ENCODE data around the gene RRP8. TPM values are rescaled to one million over a fixed set of nuclear protein-coding genes. Genes with fewer than 3 reads are reported as not detected.

Gene RRP8
- total RNA-seq, 1 experiment from 2014 or later: 15.1 TPM

DNA sequence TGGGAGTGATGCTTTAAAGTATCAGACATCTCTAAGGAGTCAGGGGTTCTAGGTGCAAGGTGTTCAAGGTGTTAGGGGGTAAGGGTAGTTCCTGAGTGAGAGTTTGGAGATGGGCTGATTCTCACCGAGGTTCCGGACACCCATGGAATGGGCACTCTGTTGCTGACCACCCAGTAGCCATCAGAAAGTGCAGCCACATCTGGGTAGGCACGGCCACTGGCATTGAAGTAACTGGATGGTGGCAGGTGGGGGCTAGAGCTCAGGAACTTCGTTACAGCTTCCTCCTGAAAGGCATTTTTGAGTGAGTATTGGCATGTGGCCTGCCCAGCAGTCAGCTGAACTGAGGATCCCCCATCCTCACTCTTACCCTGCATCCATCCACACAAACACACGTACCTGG, 11.6 kb upstream of the RRP8 start:
- no peaks in the 10 kb centered on the region for H3F3A ChIP-seq (ENCODE audit: low read length, unreplicated experiment)
- intact Hi-C loops (cut with micrococcal nuclease): no loop called here
- H3K27ac ChIP-seq (ENCODE audit: low read length): no peak overlapping the region
- DNase-seq: no peak
- no peak overlapping the region for H2AFZ ChIP-seq (ENCODE audit: low read length)
- ChIA-PET POLR2A (ENCODE audit: unreplicated experiment) (no interaction called here), CTCF (no interaction called here)
- no TSS peak for BruUV-seq (replicated peaks)
- no peak overlapping the region for H3K4me3 ChIP-seq (ENCODE audit: low read length)
- no peak overlapping the region for H3K4me2 ChIP-seq (ENCODE audit: low read length)
- no peaks in the 10 kb centered on the region for H3K27me3 ChIP-seq (ENCODE audit: low read length)
- H3K9ac ChIP-seq (ENCODE audit: low read length): no peak overlapping the region
- H3K4me1 ChIP-seq (ENCODE audit: insufficient read depth, low read length): peaks cover 28% of the 10 kb centered on the region
- peaks cover 18% of the 10 kb centered on the region for H3K79me2 ChIP-seq (ENCODE audit: low read length)
- H3K9me3 ChIP-seq (ENCODE audit: low read length): no peaks in the 10 kb centered on the region
- no peaks in the 10 kb centered on the region for H4K20me1 ChIP-seq (ENCODE audit: low read length)
- H3K36me3 ChIP-seq (ENCODE audit: low read depth, low read length): peaks cover 11% of the 10 kb centered on the region; the same call in 1 of the 2 replicates
- ATAC-seq: no peak
- no peaks in the 10 kb centered on the region for H3K9me2 ChIP-seq (replicated peaks; ENCODE audit: low read length)
- TF ChIP-seq, protein P1, sequence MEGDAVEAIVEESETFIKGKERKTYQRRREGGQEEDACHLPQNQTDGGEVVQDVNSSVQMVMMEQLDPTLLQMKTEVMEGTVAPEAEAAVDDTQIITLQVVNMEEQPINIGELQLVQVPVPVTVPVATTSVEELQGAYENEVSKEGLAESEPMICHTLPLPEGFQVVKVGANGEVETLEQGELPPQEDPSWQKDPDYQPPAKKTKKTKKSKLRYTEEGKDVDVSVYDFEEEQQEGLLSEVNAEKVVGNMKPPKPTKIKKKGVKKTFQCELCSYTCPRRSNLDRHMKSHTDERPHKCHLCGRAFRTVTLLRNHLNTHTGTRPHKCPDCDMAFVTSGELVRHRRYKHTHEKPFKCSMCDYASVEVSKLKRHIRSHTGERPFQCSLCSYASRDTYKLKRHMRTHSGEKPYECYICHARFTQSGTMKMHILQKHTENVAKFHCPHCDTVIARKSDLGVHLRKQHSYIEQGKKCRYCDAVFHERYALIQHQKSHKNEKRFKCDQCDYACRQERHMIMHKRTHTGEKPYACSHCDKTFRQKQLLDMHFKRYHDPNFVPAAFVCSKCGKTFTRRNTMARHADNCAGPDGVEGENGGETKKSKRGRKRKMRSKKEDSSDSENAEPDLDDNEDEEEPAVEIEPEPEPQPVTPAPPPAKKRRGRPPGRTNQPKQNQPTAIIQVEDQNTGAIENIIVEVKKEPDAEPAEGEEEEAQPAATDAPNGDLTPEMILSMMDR (conservative IDR thresholded peaks at IDR 0.05; ENCODE audit: low read depth, low read length): no peak
- no peak for TF ChIP-seq EZH2phosphoT487 (IDR thresholded peaks at IDR 0.05; ENCODE audit: borderline replicate concordance, low read length)
- no peak for TF ChIP-seq EZH2 (IDR thresholded peaks at IDR 0.05; ENCODE audit: low read length, unreplicated experiment)

DNA sequence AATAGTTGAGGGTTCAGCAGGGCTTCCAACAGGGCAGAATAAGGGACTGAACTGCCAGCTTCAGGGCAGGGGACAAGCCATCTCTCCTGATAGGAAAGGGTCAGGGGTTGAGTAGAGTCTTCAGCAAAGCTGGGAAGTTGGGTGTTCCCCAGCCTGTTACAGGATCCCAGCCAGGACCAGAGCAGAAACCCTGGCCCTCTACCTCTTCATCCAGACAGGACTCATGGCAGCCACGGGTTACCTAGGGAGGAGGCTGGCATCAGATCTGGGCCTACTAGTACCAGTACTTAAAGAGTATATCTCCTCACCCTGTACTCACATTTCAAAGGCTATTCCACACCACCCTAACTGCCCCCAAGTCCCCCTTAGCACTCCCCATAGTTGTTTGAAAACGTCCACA, 11.0 kb upstream of the RRP8 start:
- BruUV-seq (replicated peaks): no TSS peak
- ATAC-seq: no peak
- Histone ChIP-seq H4K20me1 (ENCODE audit: low read length) (no peaks in the 10 kb centered on the region), H3K9me2 (replicated peaks; ENCODE audit: low read length) (no peaks in the 10 kb centered on the region), H3K4me2 (ENCODE audit: low read length) (no peak overlapping the region), H3K4me3 (ENCODE audit: low read length) (no peak overlapping the region), H3F3A (ENCODE audit: low read length, unreplicated experiment) (no peaks in the 10 kb centered on the region), H3K4me1 (ENCODE audit: insufficient read depth, low read length) (peaks cover 28% of the 10 kb centered on the region), H3K9ac (ENCODE audit: low read length) (no peak overlapping the region), H3K27me3 (ENCODE audit: low read length) (no peaks in the 10 kb centered on the region), H2AFZ (ENCODE audit: low read length) (no peak overlapping the region), H3K36me3 (ENCODE audit: low read depth, low read length) (peaks cover 17% of the 10 kb centered on the region; the same call in 1 of the 2 replicates), H3K79me2 (ENCODE audit: low read length) (peaks cover 18% of the 10 kb centered on the region), H3K27ac (ENCODE audit: low read length) (no peak overlapping the region), H3K9me3 (ENCODE audit: low read length) (no peaks in the 10 kb centered on the region)
- ChIA-PET CTCF (no interaction called here), POLR2A (ENCODE audit: unreplicated experiment) (no interaction called here)
- DNase-seq: no peak
- intact Hi-C loops (cut with micrococcal nuclease): loop anchor here (5.0 kb wide), 1 partner anchor 53 kb away; no protein-coding TSS in a partner anchor
- TF ChIP-seq, protein P1 (conservative IDR thresholded peaks at IDR 0.05; ENCODE audit: low read depth, low read length): no peak
- TF ChIP-seq EZH2phosphoT487 (IDR thresholded peaks at IDR 0.05; ENCODE audit: borderline replicate concordance, low read length): no peak
- no peak for TF ChIP-seq EZH2 (IDR thresholded peaks at IDR 0.05; ENCODE audit: low read length, unreplicated experiment)

DNA sequence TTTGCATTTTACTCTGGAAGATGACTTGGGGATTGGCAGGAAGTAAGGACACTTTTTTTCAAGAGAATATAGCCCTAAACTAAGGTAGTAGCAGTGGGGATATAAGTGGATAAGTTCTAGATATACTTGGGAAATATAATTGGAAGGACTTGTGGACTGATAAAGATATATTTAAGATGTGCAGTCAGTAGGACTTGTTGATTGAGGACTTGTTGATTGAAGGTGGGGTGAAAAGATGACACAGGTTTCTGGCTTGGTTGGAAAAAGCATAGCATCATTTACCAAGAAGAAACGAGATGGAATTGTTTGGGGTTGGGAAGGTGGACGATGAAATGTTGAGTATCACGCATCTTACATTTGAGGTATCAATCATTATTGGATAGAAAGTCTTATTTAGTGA, 10.1 kb upstream of the RRP8 start:
- H3K27ac ChIP-seq (ENCODE audit: low read length): no peak overlapping the region
- no peaks in the 10 kb centered on the region for H4K20me1 ChIP-seq (ENCODE audit: low read length)
- TSS peak; percentile 0 for BruUV-seq (replicated peaks)
- H3K27me3 ChIP-seq (ENCODE audit: low read length): no peaks in the 10 kb centered on the region
- H3K9me3 ChIP-seq (ENCODE audit: low read length): no peaks in the 10 kb centered on the region
- ChIA-PET CTCF (no interaction called here), POLR2A (ENCODE audit: unreplicated experiment) (no interaction called here)
- H3K9ac ChIP-seq (ENCODE audit: low read length): no peak overlapping the region
- DNase-seq: no peak
- H3F3A ChIP-seq (ENCODE audit: low read length, unreplicated experiment): no peaks in the 10 kb centered on the region
- peaks cover 25% of the 10 kb centered on the region for H3K4me1 ChIP-seq (ENCODE audit: insufficient read depth, low read length)
- no peak overlapping the region for H3K4me3 ChIP-seq (ENCODE audit: low read length)
- peaks cover 22% of the 10 kb centered on the region; the same call in 1 of the 2 replicates for H3K36me3 ChIP-seq (ENCODE audit: low read depth, low read length)
- no peaks in the 10 kb centered on the region for H3K9me2 ChIP-seq (replicated peaks; ENCODE audit: low read length)
- TF ChIP-seq EZH2 (IDR thresholded peaks at IDR 0.05; ENCODE audit: low read length, unreplicated experiment) (no peak), EZH2phosphoT487 (IDR thresholded peaks at IDR 0.05; ENCODE audit: borderline replicate concordance, low read length) (no peak)
- TF ChIP-seq, protein P1 (conservative IDR thresholded peaks at IDR 0.05; ENCODE audit: low read depth, low read length): no peak
- peaks cover 15% of the 10 kb centered on the region for H3K79me2 ChIP-seq (ENCODE audit: low read length)
- intact Hi-C loops (cut with micrococcal nuclease): loop anchor here (5.0 kb wide), 1 partner anchor 54 kb away; no protein-coding TSS in a partner anchor
- no peak overlapping the region for H2AFZ ChIP-seq (ENCODE audit: low read length)
- no peak overlapping the region for H3K4me2 ChIP-seq (ENCODE audit: low read length)
- no peak for ATAC-seq
